A549 (cell line): Measurements from ENCODE around the gene GRHL1. TPM values are rescaled to one million over a fixed set of nuclear protein-coding genes. Genes with fewer than 3 reads are reported as not detected.
A peak's percentile ranks its signal among the peaks of the same experiment; 100 is the strongest.

ENCODE experiments used
- ATAC-seq, 2 experiments: fragments of 200-7000 bp in 1 of 2; fragments of >200 bp in 1 of 2; cut with Nextera tagmentation in 1 of 2; cut with Tn5 transposase in 1 of 2; 3 replicates each; pipeline versions ENCODE4 v1.8.0 to v1.9.1; 2018 to 2020; ENCODE audit warnings: mild to moderate bottlenecking in 1 of 2, moderate library complexity in 1 of 2
- CTCF ChIA-PET: fragments of 300-600 bp; sonication (Branson Sonifier 250); formaldehyde crosslinking; extraction: SDS; loops from one replicate; lab custom pipeline; 2021; ENCODE audit warnings: antibody characterized with exemption, inconsistent platforms; lab: Yijun Ruan, JAX
- POLR2A ChIA-PET: fragments of 350-600 bp; formaldehyde crosslinking; extraction: SDS; loops from one replicate; lab custom pipeline; 2021; ENCODE audit warnings: antibody characterized with exemption, inconsistent platforms; lab: Yijun Ruan, JAX
- DNase-seq, 2 experiments: peaks; one replicate each; pipeline versions ENCODE4 v3.0.0 to v3.0.0-alpha.2; 2011 to 2016; ENCODE audit warnings: low read depth in 1 of 2, low spot score in 1 of 2
- FAIRE-seq: peaks from 2 replicates; lab custom pipeline; 2011; peaks lifted over from hg19 to GRCh38; lab: Jason Lieb, UNC
- H3K27ac ChIP-seq, 2 experiments: fragments of >200 bp; sonication (Bioruptor Twin); formaldehyde crosslinking; 3 replicates each; pipeline ENCODE4 v1.5.1; 2016 to 2017
- H3K4me1 ChIP-seq: fragments of >200 bp; sonication (Bioruptor Twin); formaldehyde crosslinking; 3 replicates; pipeline ENCODE4 v1.6.1; 2016
- H3K4me2 ChIP-seq: fragments of >200 bp; sonication (Bioruptor Twin); formaldehyde crosslinking; 3 replicates; pipeline ENCODE4 v1.6.1; 2016
- H3K4me3 ChIP-seq: fragments of >200 bp; sonication (Bioruptor Twin); formaldehyde crosslinking; 3 replicates; pipeline ENCODE4 v1.5.1; 2016
- H3K9me3 ChIP-seq: fragments of >200 bp; sonication (Bioruptor Twin); formaldehyde crosslinking; 3 replicates; pipeline ENCODE4 v1.6.1; 2016
- CHD2 ChIP-seq: fragments of 150-350 bp; IDR thresholded peaks from 2 replicates; pipeline ENCODE4 v1.6.1; 2014; ENCODE audit warnings: low read length; ENCODE audit not compliant: partially characterized antibody
- CHD4 ChIP-seq: fragments of 200-600 bp; sonication (generic); IDR thresholded peaks from 2 replicates; pipeline ENCODE4 v1.6.1; 2016; ENCODE audit warnings: antibody characterized with exemption, mild to moderate bottlenecking, borderline replicate concordance
- EHF ChIP-seq: fragments of 250-450 bp; sonication (Bioruptor Pico); IDR thresholded peaks from 2 replicates; pipeline ENCODE4 v1.5.0; 2020; ENCODE audit warnings: mild to moderate bottlenecking
- EHMT2 ChIP-seq: fragments of 200-600 bp; sonication (generic); IDR thresholded peaks from 2 replicates; pipeline ENCODE4 v1.6.1; 2016; ENCODE audit warnings: antibody characterized with exemption, low read depth, mild to moderate bottlenecking, moderate library complexity
- ELK1 ChIP-seq: fragments of 150-350 bp; IDR thresholded peaks from 2 replicates; pipeline ENCODE4 v1.6.1; 2014; ENCODE audit warnings: low read depth, mild to moderate bottlenecking, low read length
- ESRRA ChIP-seq: fragments of 150-350 bp; IDR thresholded peaks from 2 replicates; pipeline ENCODE4 v1.6.1; 2014; ENCODE audit warnings: mild to moderate bottlenecking, low read length, borderline replicate concordance
- FOSB ChIP-seq: fragments of 250-450 bp; sonication (Bioruptor Pico); IDR thresholded peaks from 2 replicates; pipeline ENCODE4 v1.5.0; 2020; ENCODE audit warnings: mild to moderate bottlenecking, moderate library complexity
- FOXS1 ChIP-seq: fragments of 250-450 bp; sonication (Bioruptor Pico); IDR thresholded peaks from 2 replicates; pipeline ENCODE4 v1.5.0; 2020; ENCODE audit warnings: mild to moderate bottlenecking, moderate library complexity
- HOXB5 ChIP-seq: fragments of 250-450 bp; sonication (Bioruptor Pico); IDR thresholded peaks from 2 replicates; pipeline ENCODE4 v1.5.0; 2020; ENCODE audit warnings: mild to moderate bottlenecking, moderate library complexity
- KDM5A ChIP-seq: fragments of 200-600 bp; sonication (generic); IDR thresholded peaks from 2 replicates; pipeline ENCODE4 v1.6.1; 2016; ENCODE audit warnings: antibody characterized with exemption, mild to moderate bottlenecking
- MYC ChIP-seq: IDR thresholded peaks from 2 replicates; pipeline ENCODE4 v1.6.1; 2012; ENCODE audit warnings: mild to moderate bottlenecking, inconsistent platforms, low read length, improper control_type of control experiment, borderline replicate concordance
- NR3C1 ChIP-seq: fragments of >200 bp; sonication (Bioruptor Twin); formaldehyde crosslinking; IDR thresholded peaks from 3 replicates; pipeline ENCODE4 v1.6.1; 2017
- RFX5 ChIP-seq: fragments of 450-650 bp; IDR thresholded peaks from 2 replicates; pipeline ENCODE4 v1.7.1; 2014; ENCODE audit warnings: antibody characterized with exemption, mild to moderate bottlenecking, moderate library complexity
- RNF2 ChIP-seq: fragments of 200-600 bp; sonication (generic); IDR thresholded peaks from 2 replicates; pipeline ENCODE4 v1.6.1; 2016; ENCODE audit warnings: low read depth, mild to moderate bottlenecking, antibody characterized with exemption, moderate library complexity, borderline replicate concordance
- SMC3 ChIP-seq: fragments of >200 bp; sonication (Bioruptor Twin); formaldehyde crosslinking; IDR thresholded peaks from 3 replicates; pipeline ENCODE4 v1.6.1; 2018; ENCODE audit warnings: inconsistent platforms
- TP53 ChIP-seq: fragments of 250-450 bp; sonication (Bioruptor Pico); IDR thresholded peaks from 2 replicates; pipeline ENCODE4 v1.5.0; 2021; ENCODE audit warnings: mild to moderate bottlenecking, moderate library complexity
- USF2 ChIP-seq: fragments of 450-650 bp; IDR thresholded peaks from 2 replicates; pipeline ENCODE4 v1.6.1; 2014; ENCODE audit warnings: antibody characterized with exemption
- ZFP36 ChIP-seq: fragments of 450-650 bp; IDR thresholded peaks from 2 replicates; pipeline ENCODE4 v1.6.1; 2014; ENCODE audit warnings: borderline replicate concordance; ENCODE audit not compliant: partially characterized antibody
- WGBS: methylation state at CpG from one replicate; pipeline ENCODE4 v1.1.6; 2017; ENCODE audit errors: missing lambda C conversion rate; 5-methylcytosine and 5-hydroxymethylcytosine counted together
- polyA plus RNA-seq, 4 experiments: library from polyadenylated mRNA; depleted of rRNA in 3 of 4; stranded (reverse); fragments of >200 nt; fragmentation: RNase III in 1 of 4; extraction: RNeasy Plus Mini Kit Qiagen cat#74134 plus additional on column Dnase treatment in 1 of 4; gene quantifications; 2 replicates in 3 of 4; 3 replicates in 1 of 4; pipeline ENCODE4 v1.2.3, GENCODE V29; 2011 to 2017

The GRHL1 gene
- polyA plus RNA-seq, 2 of the 4 experiments (the other 2 are of a cell fraction): 0.68 to 1.2 TPM

GRCh38 chr2:9971890-9972289 lies 20.4 kb downstream of the GRHL1 start:
- no peak for TF ChIP-seq EHMT2
- no peak for TF ChIP-seq ZFP36
- CTCF ChIA-PET: interaction anchor here (0.8 to 4.0 kb wide), 8 partner anchors 8 to 172 kb away, joined by 4 to 33 read pairs (median 4); no protein-coding TSS in a partner anchor
- WGBS: 93% methylated on average over 6 of the region's 6 CpGs
- FAIRE-seq (no peak), DNase-seq (no peak), ATAC-seq (no peak)
- POLR2A ChIA-PET: no interaction called here
- H3K4me3 ChIP-seq: no peak overlapping the region
- no peaks in the 10 kb centered on the region for H3K9me3 ChIP-seq
- H3K4me2 ChIP-seq: no peak overlapping the region
- H3K27ac ChIP-seq: no peak overlapping the region
- peaks cover 25% of the 10 kb centered on the region for H3K4me1 ChIP-seq

GRCh38 chr2:9972621-9973479 lies 21.4 kb downstream of the GRHL1 start:
- Histone ChIP-seq H3K4me1 (peaks cover 25% of the 10 kb centered on the region), H3K27ac (no peak overlapping the region), H3K4me2 (no peak overlapping the region), H3K9me3 (no peaks in the 10 kb centered on the region), H3K4me3 (no peak overlapping the region)
- FAIRE-seq (no peak), ATAC-seq (0 out of 6 replicates have a peak, but pooled peaks of 1 of the 2 experiments have one; percentile 9), DNase-seq (no peak)
- POLR2A ChIA-PET: no interaction called here
- WGBS: 78% methylated on average over 13 of the region's 13 CpGs
- CTCF ChIA-PET: interaction anchor here (1.3 to 4.0 kb wide), 7 partner anchors 9 to 173 kb away, joined by 4 to 39 read pairs (median 5); no protein-coding TSS in a partner anchor
- TF ChIP-seq ELK1: no peak
- no peak for TF ChIP-seq SMC3
- TF ChIP-seq CHD4: no peak
- no peak for TF ChIP-seq RFX5
- no peak for TF ChIP-seq KDM5A
- no peak for TF ChIP-seq USF2
- TF ChIP-seq EHMT2: no peak
- TF ChIP-seq HOXB5: no peak

- CTCF ChIA-PET: interaction anchor here (1.3 to 4.0 kb wide), 2 partner anchors 12 to 15 kb away, joined by 3 to 39 read pairs; no protein-coding TSS in a partner anchor
- Histone ChIP-seq H3K27ac (no peak overlapping the region), H3K4me2 (no peak overlapping the region), H3K9me3 (no peaks in the 10 kb centered on the region), H3K4me1 (peaks cover 25% of the 10 kb centered on the region), H3K4me3 (no peak overlapping the region)
- DNase-seq (no peak), ATAC-seq (no peak), FAIRE-seq (no peak)
- no peak for TF ChIP-seq CHD2
- no peak for TF ChIP-seq NR3C1
- no peak for TF ChIP-seq FOXS1
- TF ChIP-seq EHF (CRISPR knock-in tag): no peak
- TF ChIP-seq TP53 (CRISPR knock-in tag): no peak
- no peak for TF ChIP-seq RNF2
- POLR2A ChIA-PET: no interaction called here
- 91% methylated on average over 6 of the region's 6 CpGs for WGBS
Measured at GRCh38 chr2:9973690-9974089, 22.2 kb downstream of the GRHL1 start.

GRCh38 chr2:9974343-9974742 lies 22.9 kb downstream of the GRHL1 start:
- H3K27ac ChIP-seq: no peak overlapping the region

More at GRCh38 chr2:9974343-9974742, 22.9 kb downstream of the GRHL1 start:
- FAIRE-seq (no peak), DNase-seq (no peak), ATAC-seq (no peak)
- H3K4me3 ChIP-seq: no peak overlapping the region
- no peaks in the 10 kb centered on the region for H3K9me3 ChIP-seq
- ChIA-PET POLR2A (no interaction called here), CTCF (interaction anchor here (1.3 to 4.0 kb wide), 3 partner anchors 11 to 42 kb away, joined by 3 to 39 read pairs (median 3); no protein-coding TSS in a partner anchor)
- no peak overlapping the region for H3K4me2 ChIP-seq
- no peak for TF ChIP-seq MYC
- TF ChIP-seq FOSB: no peak
- TF ChIP-seq ESRRA: no peak
- no peak for TF ChIP-seq CHD4
- TF ChIP-seq EHMT2: no peak
- TF ChIP-seq, all 56 proteins: peak for 0
- H3K4me1 ChIP-seq: peaks cover 25% of the 10 kb centered on the region
- WGBS: 94% methylated on average over 4 of the region's 4 CpGs
